GM12891 (cell line): ENCODE data around the gene PMM2.

Experiments
- DNase-seq: peaks from one replicate; pipeline ENCODE4 v3.0.0; 2011; ENCODE audit warnings: low spot score; ENCODE audit not compliant: insufficient read length
- FAIRE-seq: peaks from 2 replicates; lab custom pipeline; 2011; peaks lifted over from hg19 to GRCh38; lab: Jason Lieb, UNC
- PAX5 ChIP-seq: IDR thresholded peaks from 2 replicates; pipeline ENCODE4 v1.6.1; 2011; ENCODE audit warnings: low read length, moderate library complexity, mild to moderate bottlenecking; ENCODE audit not compliant: insufficient read depth, severe bottlenecking
- POLR2A ChIP-seq: IDR thresholded peaks from 2 replicates; pipeline ENCODE4 v1.6.1; 2011; ENCODE audit warnings: low read depth, low read length, control low read depth
- POLR2AphosphoS5 ChIP-seq: IDR thresholded peaks from 2 replicates; pipeline ENCODE4 v1.6.1; 2011; ENCODE audit warnings: low read depth, low read length, control low read depth
- POU2F2 ChIP-seq: IDR thresholded peaks from 2 replicates; pipeline ENCODE4 v1.6.1; 2011; ENCODE audit warnings: low read depth, mild to moderate bottlenecking, control low read depth, low read length, moderate library complexity
- SPI1 ChIP-seq: IDR thresholded peaks from 2 replicates; pipeline ENCODE4 v1.6.1; 2011; ENCODE audit warnings: low read depth, low read length, control low read depth
- TAF1 ChIP-seq: IDR thresholded peaks from 2 replicates; pipeline ENCODE4 v1.6.1; 2011; ENCODE audit warnings: low read depth, low read length, control low read depth

Gene PMM2

GRCh38 chr16:8853150-8853549 is 55.5 kb downstream of the PMM2 start:
- no peak for TF ChIP-seq TAF1
- TF ChIP-seq POLR2AphosphoS5 = peak; percentile 66; the same call in 1 of the 2 replicates
- FAIRE-seq = no peak
- DNase-seq = no peak

GRCh38 chr16:8853611-8854010 is 56.0 kb downstream of the PMM2 start:
- no peak for DNase-seq
- TF ChIP-seq SPI1 (no peak), TAF1 (no peak), POLR2AphosphoS5 (no peak), PAX5 (no peak), POU2F2 (no peak)
- no peak for FAIRE-seq

GRCh38 chr16:8854298-8854948 is 56.8 kb downstream of the PMM2 start:
- FAIRE-seq = no peak
- no peak for DNase-seq
- TF ChIP-seq TAF1 (no peak), POLR2A (peak; percentile 8; the same call in 1 of the 2 replicates), POLR2AphosphoS5 (no peak; the same call in 1 of the 2 replicates), SPI1 (no peak)

- TF ChIP-seq SPI1 = no peak
- TF ChIP-seq POLR2AphosphoS5 = no peak
- TF ChIP-seq PAX5 = no peak
- no peak for TF ChIP-seq POU2F2
- TF ChIP-seq TAF1 = no peak
- TF ChIP-seq POLR2A = no peak; the same call in 1 of the 2 replicates
- no peak for DNase-seq
- no peak for FAIRE-seq
These were observed 57.6 kb downstream of the PMM2 start for GRCh38 chr16:8855051-8855786.

GRCh38 chr16:8855972-8856371 is 58.3 kb downstream of the PMM2 start:
- DNase-seq = no peak
- TF ChIP-seq TAF1 (no peak), SPI1 (no peak), POLR2AphosphoS5 (no peak), POLR2A (no peak), PAX5 (no peak), POU2F2 (no peak)
- no peak for FAIRE-seq

- FAIRE-seq = no peak
- no peak for DNase-seq
- TF ChIP-seq POLR2A (no peak), POLR2AphosphoS5 (0 out of 2 replicates have a peak, but pooled peaks have one; percentile 1), TAF1 (no peak)
These were observed 61.6 kb downstream of the PMM2 start for GRCh38 chr16:8858994-8859912.

GRCh38 chr16:8859913-8860881 is 62.6 kb downstream of the PMM2 start:
- DNase-seq (no peak), FAIRE-seq (no peak)
- TF ChIP-seq TAF1 = no peak
- no peak for TF ChIP-seq PAX5
- TF ChIP-seq POU2F2 = no peak
- no peak for TF ChIP-seq POLR2A
- TF ChIP-seq SPI1 = no peak
- no peak for TF ChIP-seq POLR2AphosphoS5

GRCh38 chr16:8861563-8862308 is 64.1 kb downstream of the PMM2 start:
- TF ChIP-seq SPI1 (no peak), POLR2A (no peak), POLR2AphosphoS5 (no peak), POU2F2 (no peak), PAX5 (no peak), TAF1 (no peak)
- FAIRE-seq (no peak), DNase-seq (no peak)
